PFSK-1 (cell line): ENCODE measurements around the gene MBLAC1.

Experiments used
- POLR2AphosphoS5 ChIP-seq: IDR thresholded peaks from 2 replicates; pipeline ENCODE4 v1.6.1; 2012; ENCODE audit warnings: low read depth, mild to moderate bottlenecking, control low read depth, low read length, moderate library complexity
- SIN3A ChIP-seq: IDR thresholded peaks from 2 replicates; pipeline ENCODE4 v1.6.1; 2012; ENCODE audit warnings: mild to moderate bottlenecking, low read length, moderate library complexity, borderline replicate concordance; ENCODE audit not compliant: insufficient read depth
- TF ChIP-seq, protein P1 (sequence below), 2 experiments: IDR thresholded peaks; 2 replicates each; pipeline versions ENCODE4 v1.6.1 to v1.8.0; 2011 to 2012; ENCODE audit warnings: low read depth in 2 of 2, low read length in 2 of 2, control low read depth in 1 of 2, inconsistent platforms in 1 of 2, mild to moderate bottlenecking in 1 of 2, moderate library complexity in 1 of 2; ENCODE audit not compliant: insufficient read depth in 1 of 2

DNA sequence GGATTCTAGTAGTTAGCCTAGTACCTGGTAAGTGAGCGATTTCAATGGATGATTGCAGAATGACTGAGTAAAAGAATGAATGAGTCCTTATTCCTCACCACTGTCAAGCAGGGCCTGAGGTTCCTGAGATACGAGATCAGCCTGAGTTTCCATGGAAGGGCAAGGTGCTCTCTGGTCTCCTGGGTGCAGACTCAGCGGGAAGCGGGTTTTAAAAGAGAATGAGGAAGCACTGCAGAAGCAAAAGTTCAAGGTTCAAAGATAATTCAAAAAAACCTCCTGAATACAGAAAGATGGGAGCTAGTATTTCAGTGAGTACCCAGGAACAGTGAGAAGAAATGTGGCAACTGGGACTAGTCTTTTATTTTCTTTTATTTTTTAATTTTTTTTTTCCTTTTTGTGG lies 49.6 kb upstream of the MBLAC1 start:
- TF ChIP-seq POLR2AphosphoS5 (no peak), SIN3A (no peak)
- TF ChIP-seq, protein P1, sequence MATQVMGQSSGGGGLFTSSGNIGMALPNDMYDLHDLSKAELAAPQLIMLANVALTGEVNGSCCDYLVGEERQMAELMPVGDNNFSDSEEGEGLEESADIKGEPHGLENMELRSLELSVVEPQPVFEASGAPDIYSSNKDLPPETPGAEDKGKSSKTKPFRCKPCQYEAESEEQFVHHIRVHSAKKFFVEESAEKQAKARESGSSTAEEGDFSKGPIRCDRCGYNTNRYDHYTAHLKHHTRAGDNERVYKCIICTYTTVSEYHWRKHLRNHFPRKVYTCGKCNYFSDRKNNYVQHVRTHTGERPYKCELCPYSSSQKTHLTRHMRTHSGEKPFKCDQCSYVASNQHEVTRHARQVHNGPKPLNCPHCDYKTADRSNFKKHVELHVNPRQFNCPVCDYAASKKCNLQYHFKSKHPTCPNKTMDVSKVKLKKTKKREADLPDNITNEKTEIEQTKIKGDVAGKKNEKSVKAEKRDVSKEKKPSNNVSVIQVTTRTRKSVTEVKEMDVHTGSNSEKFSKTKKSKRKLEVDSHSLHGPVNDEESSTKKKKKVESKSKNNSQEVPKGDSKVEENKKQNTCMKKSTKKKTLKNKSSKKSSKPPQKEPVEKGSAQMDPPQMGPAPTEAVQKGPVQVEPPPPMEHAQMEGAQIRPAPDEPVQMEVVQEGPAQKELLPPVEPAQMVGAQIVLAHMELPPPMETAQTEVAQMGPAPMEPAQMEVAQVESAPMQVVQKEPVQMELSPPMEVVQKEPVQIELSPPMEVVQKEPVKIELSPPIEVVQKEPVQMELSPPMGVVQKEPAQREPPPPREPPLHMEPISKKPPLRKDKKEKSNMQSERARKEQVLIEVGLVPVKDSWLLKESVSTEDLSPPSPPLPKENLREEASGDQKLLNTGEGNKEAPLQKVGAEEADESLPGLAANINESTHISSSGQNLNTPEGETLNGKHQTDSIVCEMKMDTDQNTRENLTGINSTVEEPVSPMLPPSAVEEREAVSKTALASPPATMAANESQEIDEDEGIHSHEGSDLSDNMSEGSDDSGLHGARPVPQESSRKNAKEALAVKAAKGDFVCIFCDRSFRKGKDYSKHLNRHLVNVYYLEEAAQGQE (IDR thresholded peaks at IDR 0.05; ENCODE audit: insufficient read depth in 1 of 2, low read depth in 2 of 2, low read length in 2 of 2), result no peak
